ENCODE measurements around the gene SAP30BP.
"Not testable (repeated sequence)": the region's sequence is repeated elsewhere in the genome, so short reads cannot be mapped to it uniquely, and the experiment has no call there.

Gene SAP30BP

GRCh38 chr17:75633486-75634375 is 33.4 kb upstream of the SAP30BP start:
- in situ Hi-C loops (cut with MboI; ENCODE audit: low sequenced_read_pairs): no loop called here

- in situ Hi-C loops (cut with MboI; ENCODE audit: low sequenced_read_pairs): no loop called here
Measured at GRCh38 chr17:75634376-75634740, 32.8 kb upstream of the SAP30BP start.

- in situ Hi-C loops (cut with MboI; ENCODE audit: low sequenced_read_pairs): no loop called here
Measured at GRCh38 chr17:75634754-75635609, 32.2 kb upstream of the SAP30BP start.

- in situ Hi-C loops (cut with MboI; ENCODE audit: low sequenced_read_pairs): no loop called here
Measured at GRCh38 chr17:75635610-75636202, 31.4 kb upstream of the SAP30BP start.

- in situ Hi-C loops (cut with MboI; ENCODE audit: low sequenced_read_pairs): no loop called here
Measured at GRCh38 chr17:75636381-75637142, 30.6 kb upstream of the SAP30BP start.

GRCh38 chr17:75637143-75637538 is 30.0 kb upstream of the SAP30BP start:
- in situ Hi-C loops (cut with MboI; ENCODE audit: low sequenced_read_pairs): no loop called here

- in situ Hi-C loops (cut with MboI; ENCODE audit: low sequenced_read_pairs): no loop called here
Measured at GRCh38 chr17:75637551-75637950, 29.6 kb upstream of the SAP30BP start.

GRCh38 chr17:75638039-75638438 is 29.1 kb upstream of the SAP30BP start:
- in situ Hi-C loops (cut with MboI; ENCODE audit: low sequenced_read_pairs): not testable (repeated sequence)

- in situ Hi-C loops (cut with MboI; ENCODE audit: low sequenced_read_pairs): no loop called here
Measured at GRCh38 chr17:75638893-75639292, 28.2 kb upstream of the SAP30BP start.

- in situ Hi-C loops (cut with MboI; ENCODE audit: low sequenced_read_pairs): no loop called here
Measured at GRCh38 chr17:75639327-75639726, 27.8 kb upstream of the SAP30BP start.

GRCh38 chr17:75639771-75640555 is 27.2 kb upstream of the SAP30BP start:
- in situ Hi-C loops (cut with MboI; ENCODE audit: low sequenced_read_pairs): no loop called here

- in situ Hi-C loops (cut with MboI; ENCODE audit: low sequenced_read_pairs): no loop called here
Measured at GRCh38 chr17:75640556-75641119, 26.5 kb upstream of the SAP30BP start.

GRCh38 chr17:75641343-75641742 is 25.8 kb upstream of the SAP30BP start:
- in situ Hi-C loops (cut with MboI; ENCODE audit: low sequenced_read_pairs): no loop called here

GRCh38 chr17:75642182-75642783 is 24.9 kb upstream of the SAP30BP start:
- in situ Hi-C loops (cut with MboI; ENCODE audit: low sequenced_read_pairs): no loop called here

GRCh38 chr17:75642784-75643642 is 24.1 kb upstream of the SAP30BP start:
- in situ Hi-C loops (cut with MboI; ENCODE audit: low sequenced_read_pairs): no loop called here

GRCh38 chr17:75643643-75644017 is 23.5 kb upstream of the SAP30BP start:
- in situ Hi-C loops (cut with MboI; ENCODE audit: low sequenced_read_pairs): no loop called here

GRCh38 chr17:75645501-75645888 is 21.6 kb upstream of the SAP30BP start:
- in situ Hi-C loops (cut with MboI; ENCODE audit: low sequenced_read_pairs): no loop called here

GRCh38 chr17:75645889-75646637 is 21.1 kb upstream of the SAP30BP start:
- in situ Hi-C loops (cut with MboI; ENCODE audit: low sequenced_read_pairs): no loop called here
